HG02970 (cell line): ENCODE measurements around the gene NAXE.
A peak's percentile ranks its signal among the peaks of the same experiment; 100 is the strongest.
"Not testable (repeated sequence)": the region's sequence is repeated elsewhere in the genome, so short reads cannot be mapped to it uniquely, and the experiment has no call there.

Experiments used
- ATAC-seq: cut with Tn5 transposase; IDR thresholded peaks from one replicate; pipeline ENCODE4 v1.9.1; 2021; ENCODE audit warnings: mild to moderate bottlenecking, moderate library complexity, moderate number of reproducible peaks; ENCODE audit not compliant: unreplicated experiment, low FRiP score

Gene NAXE

DNA sequence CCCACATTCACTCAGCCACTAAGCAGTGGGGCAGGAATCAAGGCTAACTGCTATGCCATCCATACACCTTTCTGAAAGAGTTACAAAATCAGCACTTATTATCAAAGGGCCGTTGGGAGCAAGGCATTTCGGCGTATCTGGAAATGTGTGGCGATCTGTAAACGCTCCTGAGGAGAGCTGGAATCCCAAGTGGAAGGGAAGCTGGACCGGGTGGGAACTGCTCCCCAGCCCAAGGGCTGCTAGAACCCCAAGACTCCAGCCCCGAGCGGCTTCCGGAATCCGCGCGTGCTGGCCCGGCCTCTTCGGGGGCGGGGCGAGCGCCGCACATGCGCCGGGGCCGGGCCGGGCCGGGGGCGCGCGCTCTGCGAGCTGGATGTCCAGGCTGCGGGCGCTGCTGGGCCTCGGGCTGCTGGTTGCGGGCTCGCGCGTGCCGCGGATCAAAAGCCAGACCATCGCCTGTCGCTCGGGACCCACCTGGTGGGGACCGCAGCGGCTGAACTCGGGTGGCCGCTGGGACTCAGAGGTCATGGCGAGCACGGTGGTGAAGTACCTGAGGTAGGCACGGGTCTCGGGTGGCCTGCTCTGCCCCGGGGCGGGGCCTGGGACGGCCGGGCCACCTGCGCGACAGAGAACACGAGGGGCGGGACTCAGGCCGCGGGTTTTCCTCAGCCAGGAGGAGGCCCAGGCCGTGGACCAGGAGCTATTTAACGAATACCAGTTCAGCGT lies at the start of gene NAXE:
Gene NAXE, plus strand, starts transcription at position 345 of the 726 bp plus-strand sequence. Its CDS starts 29 bp downstream, at position 374.
- peak; percentile 66 for ATAC-seq

DNA sequence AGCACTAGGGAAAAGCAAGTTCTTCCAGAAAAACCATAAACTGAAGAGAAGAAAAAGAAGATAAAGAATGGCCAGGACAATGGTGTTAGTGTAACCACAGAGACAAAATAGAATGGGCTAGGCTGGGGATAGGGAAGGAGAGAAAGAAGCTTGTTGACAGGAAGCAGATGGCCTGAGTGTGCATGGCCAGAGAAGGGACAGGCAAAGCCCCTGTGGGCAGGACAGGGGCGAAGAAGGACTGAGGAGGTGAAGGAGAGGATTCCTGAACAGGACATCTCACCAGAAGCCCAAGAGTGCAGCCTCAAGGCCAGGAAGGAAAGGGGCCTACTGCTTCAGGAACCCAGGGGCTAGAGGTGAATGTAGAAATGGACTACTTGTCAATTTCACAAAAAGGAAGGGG lies 48.5 kb upstream of the NAXE start:
- no peak for ATAC-seq

- no peak for ATAC-seq
Observed at GRCh38 chr1:156544592-156545102, 46.9 kb upstream of the NAXE start.

DNA sequence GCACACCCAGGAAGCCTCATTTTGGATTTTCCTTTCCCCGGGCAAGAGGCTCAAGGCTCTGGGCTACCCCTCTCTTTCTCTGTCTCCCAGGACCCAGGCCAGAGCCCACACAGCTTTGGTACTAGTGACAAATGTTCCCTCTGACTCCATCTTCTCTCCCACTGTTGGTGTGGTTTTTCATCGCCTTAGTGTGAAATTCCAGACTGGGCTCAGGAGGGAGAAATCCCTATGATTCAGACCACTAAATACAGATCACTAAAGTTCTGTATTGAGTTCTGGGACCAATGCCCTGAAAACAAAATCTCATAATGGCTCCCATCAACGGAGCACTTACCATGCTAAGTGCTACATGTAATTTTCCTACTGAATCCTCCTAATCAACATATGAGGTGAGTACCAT lies 45.3 kb upstream of the NAXE start:
- ATAC-seq: no peak

GRCh38 chr1:156547434-156547833 lies 44.1 kb upstream of the NAXE start:
- ATAC-seq: no peak

DNA sequence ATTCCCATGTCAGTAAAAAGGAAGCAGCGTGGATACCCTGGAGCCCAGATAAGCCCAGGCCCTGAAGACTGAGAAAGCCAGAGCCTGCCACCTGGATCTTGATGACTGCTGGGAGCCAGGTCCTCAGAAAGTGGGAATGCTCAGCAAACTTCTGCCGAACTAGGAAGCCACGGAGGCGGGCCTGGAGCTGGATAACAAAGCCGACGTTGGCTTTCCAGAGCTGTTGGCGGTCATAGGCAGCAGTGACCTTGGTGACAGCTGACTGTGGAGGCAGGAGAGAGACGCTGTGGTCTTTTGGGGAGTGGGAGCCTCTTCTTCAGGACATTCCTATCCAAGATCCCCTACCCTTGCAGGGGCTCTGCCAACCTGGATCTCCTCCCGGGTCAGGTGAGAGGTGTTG lies 43.6 kb upstream of the NAXE start:
- no peak for ATAC-seq

GRCh38 chr1:156549390-156549789 lies 42.2 kb upstream of the NAXE start:
- ATAC-seq: no peak

- ATAC-seq: no peak
Observed at GRCh38 chr1:156549831-156550230, 41.7 kb upstream of the NAXE start.

- no peak for ATAC-seq
Observed at GRCh38 chr1:156550346-156550745, 41.2 kb upstream of the NAXE start.

GRCh38 chr1:156551066-156551643 lies 40.4 kb upstream of the NAXE start:
- ATAC-seq: no peak

DNA sequence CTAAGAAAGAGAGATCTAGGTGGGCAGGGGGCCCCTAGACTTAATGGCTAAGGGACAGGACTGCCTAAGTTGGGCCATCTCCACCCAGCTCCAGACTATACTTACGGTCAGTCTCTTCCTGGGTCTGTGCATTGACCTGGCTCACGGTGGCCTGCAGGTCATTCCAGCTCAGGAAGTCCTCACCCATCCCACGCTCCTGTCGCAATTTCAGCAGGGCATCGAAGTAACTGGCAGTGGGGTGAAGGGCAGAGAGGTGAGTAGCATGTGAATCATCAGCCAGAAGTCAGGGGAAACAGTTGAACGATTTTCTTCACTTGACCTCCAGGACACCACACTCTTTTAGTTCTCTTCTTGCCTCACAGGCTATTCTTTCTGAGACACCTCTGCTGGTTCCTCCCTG lies 39.7 kb upstream of the NAXE start:
- no peak for ATAC-seq

GRCh38 chr1:156552518-156552917 lies 39.1 kb upstream of the NAXE start:
- no peak for ATAC-seq

- ATAC-seq: not testable (repeated sequence)
Observed at GRCh38 chr1:156552937-156553336, 38.6 kb upstream of the NAXE start.

- ATAC-seq: no peak
Observed at GRCh38 chr1:156553860-156554485, 37.6 kb upstream of the NAXE start.

GRCh38 chr1:156554971-156555370 lies 36.6 kb upstream of the NAXE start:
- ATAC-seq: no peak

DNA sequence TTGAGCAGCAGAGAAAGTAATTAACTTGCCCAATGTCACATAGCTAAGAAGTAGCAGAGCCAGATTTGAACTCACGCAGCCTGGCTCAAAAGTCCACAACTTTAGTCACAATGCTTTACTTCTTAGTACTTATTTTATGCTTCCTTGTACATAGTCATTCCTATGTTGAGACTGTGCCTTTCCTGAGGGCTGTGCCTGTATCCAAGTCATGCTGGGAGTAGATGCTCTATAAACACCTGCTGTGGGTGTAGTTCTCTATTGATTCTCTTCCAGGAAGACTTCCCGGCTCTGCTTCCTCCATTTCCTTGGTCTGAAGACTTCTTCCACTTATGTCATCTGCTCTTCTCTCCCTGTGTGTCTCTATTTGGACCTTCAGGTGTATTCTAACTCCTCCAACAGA lies 35.9 kb upstream of the NAXE start:
- no peak for ATAC-seq

GRCh38 chr1:156556354-156556753 lies 35.2 kb upstream of the NAXE start:
- no peak for ATAC-seq

DNA sequence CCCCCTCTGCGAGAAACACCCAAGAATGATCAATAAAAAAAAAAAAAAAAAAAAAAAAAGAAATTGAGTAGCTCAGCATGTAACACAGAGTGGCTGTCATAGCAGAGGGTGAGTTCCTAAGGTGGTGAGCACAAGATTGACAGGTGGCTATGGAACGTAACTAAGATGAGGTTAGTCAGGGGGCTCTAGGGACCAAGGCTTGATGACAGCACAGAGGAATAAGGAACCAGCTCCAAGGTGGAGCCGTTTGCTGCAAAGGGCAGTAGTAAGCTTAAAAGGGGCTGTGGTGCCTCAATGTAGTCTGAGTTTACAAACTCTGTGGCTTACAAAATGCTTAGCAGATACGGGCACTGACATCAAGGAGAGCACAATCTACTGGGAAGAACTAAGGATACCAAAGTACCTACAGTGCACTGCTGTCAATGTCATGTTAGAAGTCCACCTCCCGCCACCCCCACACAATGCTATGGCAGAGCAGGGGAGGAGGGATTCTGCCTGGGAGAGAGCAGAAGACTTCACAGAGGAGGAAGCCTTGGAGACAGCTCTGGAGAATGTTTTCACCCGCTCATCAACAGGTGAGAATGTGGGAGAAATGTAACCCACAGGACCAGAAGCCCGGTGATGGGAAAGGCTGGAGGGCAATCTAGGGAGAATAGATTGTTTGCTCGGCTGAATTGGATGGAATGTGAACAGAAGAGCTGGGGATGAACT lies 32.3 kb upstream of the NAXE start:
- ATAC-seq: no peak

- ATAC-seq: no peak
Observed at GRCh38 chr1:156559797-156560385, 31.7 kb upstream of the NAXE start.

DNA sequence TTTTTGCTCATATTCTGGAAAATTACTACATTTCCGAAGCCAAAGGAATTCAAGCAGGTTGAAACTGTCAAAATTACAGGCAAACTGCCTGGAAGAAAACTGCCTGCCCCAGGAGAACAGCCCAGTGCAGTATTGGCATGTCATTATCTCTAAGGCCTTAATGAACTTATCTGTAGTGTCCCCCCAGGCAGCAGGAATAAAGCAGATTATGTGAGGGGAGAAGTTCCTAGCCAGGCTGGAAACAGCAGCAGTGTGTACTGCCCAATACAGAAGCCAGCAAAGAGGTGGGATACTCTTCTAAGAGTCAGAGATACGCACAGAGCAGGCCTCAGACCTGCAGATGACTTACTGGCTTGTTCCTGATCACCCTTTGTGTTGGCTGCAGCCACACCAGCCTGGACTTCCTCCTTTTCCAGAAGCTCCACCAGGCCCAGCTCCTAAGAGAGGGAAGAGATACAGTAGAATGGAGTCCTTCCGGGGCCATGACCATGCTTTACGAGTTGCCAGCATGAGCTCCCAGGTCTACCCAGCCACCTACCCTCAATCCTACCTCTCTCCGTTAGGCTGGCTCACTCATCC lies 30.9 kb upstream of the NAXE start:
- no peak for ATAC-seq
